GM21717 (cell line): ENCODE results near the gene TAPBP.

Experiments used
- ATAC-seq: cut with Tn5 transposase; IDR thresholded peaks from one replicate; pipeline ENCODE4 v1.9.1; 2021; ENCODE audit warnings: mild to moderate bottlenecking, moderate library complexity; ENCODE audit not compliant: unreplicated experiment

The TAPBP gene

GRCh38 chr6:33320315-33321181, 6.7 kb upstream of the TAPBP start:
- no peak for ATAC-seq

DNA sequence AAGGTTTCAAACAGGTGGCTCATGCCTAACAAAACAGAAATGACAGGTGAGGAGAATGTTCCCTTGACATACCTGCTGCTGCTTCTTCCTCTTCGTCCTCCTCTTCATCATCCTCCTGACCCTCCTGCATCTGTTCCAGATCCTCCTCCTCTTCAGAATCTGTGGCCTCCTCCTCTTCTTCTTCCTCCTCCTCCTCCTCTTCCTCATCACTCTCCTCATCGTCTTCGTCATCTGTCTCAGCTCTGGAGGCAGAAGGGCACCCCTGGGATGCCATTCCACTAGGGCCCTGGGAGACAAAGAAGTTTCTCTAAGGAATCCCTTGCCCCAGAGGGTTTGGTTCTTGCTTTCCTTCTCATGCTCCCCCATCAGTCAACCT, 6.0 kb upstream of the TAPBP start:
- no peak for ATAC-seq

DNA sequence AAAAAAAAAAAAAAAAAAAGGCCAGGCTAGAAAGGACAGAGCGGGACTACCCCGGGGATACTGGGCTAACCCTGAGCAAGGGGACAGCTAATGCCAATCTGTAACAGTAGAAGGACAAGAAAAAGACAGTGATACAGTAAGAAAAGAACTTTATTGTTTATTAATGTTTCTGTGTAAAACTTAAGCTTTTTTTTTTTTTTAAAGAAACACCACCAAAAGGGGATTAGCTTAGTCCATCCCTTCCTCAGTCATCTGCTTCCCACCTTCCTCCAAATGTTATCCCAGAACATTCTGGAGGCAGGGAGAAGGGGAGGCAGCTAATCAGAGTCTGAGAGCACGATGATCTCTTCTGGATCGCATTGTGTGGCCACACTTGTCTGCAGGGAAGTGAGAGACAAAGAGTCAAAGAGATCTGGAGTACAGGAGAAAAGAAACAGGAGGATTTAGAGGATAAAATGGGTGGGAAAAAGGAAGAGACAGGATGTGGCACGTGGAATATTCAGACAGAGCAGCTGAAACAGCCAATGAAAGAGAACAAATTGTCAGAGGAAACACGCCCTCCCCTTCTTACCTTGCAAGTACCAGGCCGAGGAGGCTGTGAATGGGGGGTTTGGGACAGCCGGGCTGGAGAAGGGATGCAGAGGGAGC, 4.7 kb upstream of the TAPBP start:
- ATAC-seq, result no peak

DNA sequence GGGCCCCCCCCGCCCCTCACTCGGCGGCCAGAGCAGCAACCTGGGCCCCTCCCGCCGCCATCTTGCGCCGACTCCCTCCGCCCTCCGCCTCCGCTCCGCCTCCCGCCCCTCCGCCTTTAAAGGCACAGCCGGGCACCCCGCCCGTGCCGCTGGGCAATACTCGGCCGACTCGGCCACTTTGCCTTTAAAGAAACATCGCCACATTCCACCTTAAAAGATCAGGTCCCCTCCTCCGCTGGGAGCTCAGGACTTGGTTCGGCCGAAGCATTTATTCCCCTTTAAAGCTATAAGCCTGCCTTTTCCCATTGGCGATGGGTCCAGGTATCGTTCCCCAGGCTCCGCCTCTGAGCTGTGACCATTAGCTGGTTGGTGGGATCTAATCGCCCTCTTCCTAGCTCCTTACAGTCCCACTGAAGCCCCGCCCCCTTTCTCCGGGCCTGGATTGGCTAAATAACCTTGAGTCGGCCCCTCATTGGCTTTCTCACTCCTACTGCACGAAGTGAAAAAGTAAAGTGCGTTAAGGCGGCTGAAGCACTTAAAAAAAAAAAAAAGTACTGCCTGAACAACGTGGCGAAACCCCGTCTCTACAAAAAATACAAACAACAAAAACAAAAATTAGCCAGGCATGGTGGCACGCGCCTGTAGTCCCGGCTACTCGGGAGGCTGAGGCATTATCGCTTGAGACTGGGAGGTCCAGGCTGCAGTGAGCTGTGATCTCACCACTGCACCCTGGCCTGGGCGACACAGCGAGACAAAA, 4.0 kb upstream of the TAPBP start, which contains the start of gene ZBTB22:
Gene ZBTB22, minus strand, starts transcription at position 76 of the 757 bp plus-strand sequence. CDS start 828 bp downstream, outside the sequence.
- ATAC-seq, result peak; percentile 40

DNA sequence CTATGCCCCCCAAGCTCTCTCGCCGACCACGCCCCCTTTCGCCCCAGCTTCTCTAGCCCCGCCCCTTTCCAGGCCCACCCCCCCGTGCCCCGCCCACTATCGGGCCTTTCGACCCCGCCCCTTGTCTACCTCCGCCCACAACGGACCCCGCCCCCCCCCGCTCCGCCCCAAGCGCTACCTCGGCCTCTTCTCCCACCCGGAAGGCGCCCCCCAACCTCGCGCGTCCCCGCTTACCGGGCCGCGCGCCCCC, 3.5 kb upstream of the TAPBP start:
- ATAC-seq, result no peak

DNA sequence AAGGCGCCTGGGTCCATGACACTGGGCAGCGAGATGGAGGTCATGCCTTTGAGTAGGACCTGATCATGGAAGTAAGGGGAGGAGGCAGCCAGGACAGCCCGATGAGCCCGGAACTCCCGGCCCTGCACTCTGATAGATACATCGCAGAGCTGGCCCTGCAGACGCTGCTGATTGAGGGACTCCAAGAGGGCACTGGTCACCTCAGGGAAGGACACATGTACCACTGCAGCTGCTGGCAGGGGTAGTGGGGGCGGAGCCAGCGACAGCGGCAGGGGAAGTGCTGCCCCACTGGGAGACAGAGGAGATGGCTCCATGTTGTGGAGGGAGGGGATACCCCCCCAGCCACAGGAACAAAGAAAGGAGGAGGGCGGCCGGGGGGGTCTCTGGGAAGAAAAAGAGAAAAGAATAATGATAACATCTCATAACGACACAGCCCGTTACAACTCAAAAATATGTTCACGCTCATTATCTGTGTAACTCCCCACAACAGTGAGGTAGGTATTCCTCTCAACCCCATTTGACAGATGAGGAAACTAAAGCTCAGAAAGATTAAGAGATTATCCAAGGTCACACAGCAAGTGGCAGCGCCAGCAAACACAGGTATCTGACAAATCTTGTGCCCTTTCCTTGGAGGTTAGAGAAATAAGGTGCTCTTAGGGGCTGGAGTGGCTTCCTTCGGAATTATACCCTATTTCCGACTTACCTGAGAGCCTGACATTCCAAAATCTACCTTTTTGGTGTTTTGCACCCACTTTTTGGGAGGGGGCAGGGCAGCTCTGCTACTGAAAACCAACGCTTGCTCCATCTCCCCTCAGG, 2.9 kb upstream of the TAPBP start:
- ATAC-seq, result no peak

- no peak for ATAC-seq
These were observed 2.1 kb upstream of the TAPBP start for GRCh38 chr6:33315793-33316602.

GRCh38 chr6:33314943-33315792, 1.3 kb upstream of the TAPBP start:
- no peak for ATAC-seq

DNA sequence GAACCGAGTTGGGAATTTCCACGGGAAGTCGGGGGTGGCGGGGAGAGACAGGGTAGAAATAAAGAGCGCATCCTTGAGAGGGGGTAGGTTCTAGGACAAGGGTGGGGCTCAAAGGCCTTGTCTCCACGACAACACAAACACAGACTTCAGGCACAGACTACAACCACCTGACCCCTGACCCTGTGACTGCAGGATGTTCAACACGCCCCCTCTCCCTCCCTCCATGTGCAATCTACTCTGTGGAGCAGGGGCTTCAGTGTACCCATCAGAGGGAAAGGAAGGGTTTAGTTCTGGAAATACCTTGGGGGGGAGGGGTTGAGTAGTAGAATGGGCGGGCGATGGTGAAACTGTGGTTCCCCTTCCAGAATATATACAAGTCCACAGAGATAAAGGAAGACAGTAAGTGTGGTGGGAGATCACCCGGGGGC, 651 bp upstream of the TAPBP start:
- ATAC-seq, result no peak

- peak; percentile 5 for ATAC-seq
These were observed 671 bp downstream of the TAPBP start for GRCh38 chr6:33313105-33313708.

GRCh38 chr6:33312361-33313104, 1.3 kb downstream of the TAPBP start:
- no peak for ATAC-seq

DNA sequence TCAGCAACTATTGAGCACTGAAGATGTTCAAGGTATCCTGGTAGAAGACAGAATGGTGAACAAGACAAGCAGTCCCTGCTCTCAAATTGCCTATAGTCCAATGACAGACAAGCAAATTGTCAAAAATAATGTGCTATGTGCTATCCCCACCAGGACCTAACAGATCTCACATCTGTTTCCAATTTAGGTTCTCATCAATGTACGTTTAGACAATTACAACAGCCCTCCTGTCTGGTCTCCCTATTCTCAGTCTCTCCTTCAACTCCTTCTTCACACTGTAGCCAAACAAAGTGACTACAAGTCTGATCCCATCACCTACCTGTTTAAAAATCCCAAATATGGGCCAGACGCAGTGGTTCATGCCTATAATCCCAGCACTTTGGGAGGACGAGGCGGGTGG, 7.5 kb downstream of the TAPBP start:
- ATAC-seq, result no peak

GRCh38 chr6:33305052-33305451, 8.8 kb downstream of the TAPBP start:
- no peak for ATAC-seq

- no peak for ATAC-seq
These were observed 9.7 kb downstream of the TAPBP start for GRCh38 chr6:33304216-33304615.

DNA sequence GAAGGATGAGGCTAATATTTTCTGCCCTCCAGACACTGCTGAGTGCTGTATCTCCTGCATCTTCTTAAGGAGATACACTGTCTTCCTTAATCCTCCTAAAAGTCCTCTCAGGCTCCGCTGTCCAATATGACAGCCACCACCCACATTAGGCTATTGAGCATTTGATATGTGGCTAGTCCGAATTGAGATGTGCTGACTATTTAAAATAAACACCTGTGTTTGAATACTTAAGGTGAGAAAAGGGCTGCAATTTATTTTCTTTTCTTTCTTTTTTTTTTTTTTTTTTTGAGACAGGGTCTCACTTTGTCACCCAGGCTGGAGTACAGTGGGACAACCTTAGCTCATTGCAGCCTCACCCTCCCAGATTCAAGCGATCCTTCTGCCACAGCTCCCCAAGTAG, 12.0 kb downstream of the TAPBP start:
- no peak for ATAC-seq

- peak; percentile 59 for ATAC-seq
These were observed 14.5 kb downstream of the TAPBP start for GRCh38 chr6:33299237-33299944.

- no peak for ATAC-seq
These were observed 15.1 kb downstream of the TAPBP start, which contains the start of gene RGL2 for GRCh38 chr6:33298773-33299236. Gene RGL2, minus strand, starts transcription at chr6:33298942. Its CDS starts 332 bp downstream, at chr6:33298610.
